GM19328 (cell line): ENCODE results near the gene TMEM178B.
"Not testable (repeated sequence)": the region's sequence is repeated elsewhere in the genome, so short reads cannot be mapped to it uniquely, and the experiment has no call there.

Experiments
- ATAC-seq: cut with Tn5 transposase; IDR thresholded peaks from one replicate; pipeline ENCODE4 v1.9.1; 2021; ENCODE audit warnings: mild to moderate bottlenecking, moderate library complexity; ENCODE audit not compliant: unreplicated experiment

The TMEM178B gene

GRCh38 chr7:141181812-141182211 is 107.9 kb downstream of the TMEM178B start:
- no peak for ATAC-seq

- no peak for ATAC-seq
Observed at GRCh38 chr7:141184532-141185190, 110.8 kb downstream of the TMEM178B start.

- no peak for ATAC-seq
Observed at GRCh38 chr7:141185369-141185967, 111.6 kb downstream of the TMEM178B start.

DNA sequence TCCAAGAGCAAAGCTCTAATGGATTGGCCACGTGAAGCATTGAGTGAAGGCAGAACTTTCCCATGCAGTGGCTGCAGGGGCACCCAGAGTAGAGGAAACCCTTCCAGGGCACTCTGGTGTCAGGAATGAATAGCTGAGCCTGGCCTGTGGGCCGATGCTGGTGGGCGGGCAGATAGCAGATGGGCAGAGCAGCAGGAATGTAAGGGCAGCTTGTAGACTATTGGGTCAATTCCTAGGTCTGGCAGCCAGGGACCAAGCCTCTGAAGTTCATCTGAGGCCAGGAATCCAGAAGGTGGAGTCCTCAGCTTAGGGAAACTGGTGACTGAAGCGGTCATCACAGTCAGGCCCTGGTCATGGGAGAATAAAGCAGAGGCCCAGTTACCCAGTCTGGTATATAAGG is 115.4 kb downstream of the TMEM178B start:
- no peak for ATAC-seq

DNA sequence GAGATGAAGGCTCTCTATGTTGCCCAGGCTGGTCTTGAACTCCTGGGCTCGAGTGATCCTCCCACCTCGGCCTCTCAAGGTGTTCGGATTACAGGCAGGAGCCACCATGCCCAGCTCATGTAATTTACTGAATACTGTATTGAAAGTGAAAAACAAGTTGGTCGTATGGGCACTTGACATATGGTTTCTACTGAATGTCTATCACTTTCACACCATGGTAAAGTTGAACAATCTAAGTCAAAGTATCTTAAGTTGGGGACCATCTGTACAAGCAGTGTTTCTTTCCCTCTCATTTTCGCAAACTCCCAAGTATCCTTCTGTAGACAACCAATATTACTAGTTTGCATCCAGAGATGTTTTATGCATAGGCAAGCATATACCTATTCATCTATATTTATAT is 116.6 kb downstream of the TMEM178B start:
- ATAC-seq, result no peak

- ATAC-seq, result no peak
Observed at GRCh38 chr7:141191277-141191676, 117.4 kb downstream of the TMEM178B start.

GRCh38 chr7:141193066-141193465 is 119.2 kb downstream of the TMEM178B start:
- no peak for ATAC-seq

- not testable (repeated sequence) for ATAC-seq
Observed at GRCh38 chr7:141195722-141196121, 121.9 kb downstream of the TMEM178B start.

GRCh38 chr7:141198194-141198958 is 124.5 kb downstream of the TMEM178B start:
- ATAC-seq, result no peak

- no peak for ATAC-seq
Observed at GRCh38 chr7:141200191-141201108, 126.6 kb downstream of the TMEM178B start.

- no peak for ATAC-seq
Observed at GRCh38 chr7:141201145-141201885, 127.5 kb downstream of the TMEM178B start.

- ATAC-seq, result no peak
Observed at GRCh38 chr7:141202535-141202934, 128.7 kb downstream of the TMEM178B start.

DNA sequence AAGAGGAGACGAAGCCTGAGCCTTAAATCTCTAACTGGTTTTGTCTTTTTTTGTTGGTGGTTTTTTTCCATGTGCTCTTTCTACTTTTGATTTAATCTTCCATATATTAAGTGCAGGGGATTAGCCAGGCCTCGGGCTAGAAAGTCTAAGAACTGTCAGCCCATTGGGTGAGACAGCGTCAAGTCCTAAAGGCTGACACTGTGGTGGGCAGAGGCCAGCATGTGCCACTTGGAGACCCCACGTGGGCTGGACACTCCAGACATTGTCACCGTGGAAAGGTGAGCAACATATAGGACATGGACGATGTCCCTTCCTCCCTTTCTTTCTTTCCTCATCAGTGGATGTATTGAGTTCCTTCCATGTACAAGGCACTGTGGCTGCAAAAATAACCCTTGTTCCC is 129.3 kb downstream of the TMEM178B start:
- no peak for ATAC-seq

GRCh38 chr7:141203586-141203985 is 129.7 kb downstream of the TMEM178B start:
- ATAC-seq, result no peak

DNA sequence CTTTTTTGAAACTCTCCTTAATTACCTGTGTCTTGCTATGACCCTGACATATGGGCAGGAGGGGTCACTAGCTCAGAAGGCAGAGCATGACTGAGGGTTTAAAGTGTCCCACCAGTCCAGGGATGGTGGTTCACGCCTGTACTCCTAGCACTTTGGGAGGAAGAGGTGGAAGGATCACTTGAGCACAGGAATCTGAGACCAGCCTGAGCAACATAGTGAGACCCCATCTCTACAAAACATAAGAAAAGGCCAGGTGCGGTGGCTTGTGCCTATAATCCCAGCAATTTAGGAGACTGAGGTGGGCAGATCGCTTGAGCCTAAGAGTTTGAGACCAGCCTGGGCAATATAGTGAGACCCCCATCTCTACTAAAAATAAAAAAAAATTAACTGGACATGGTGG is 133.8 kb downstream of the TMEM178B start:
- ATAC-seq, result no peak

DNA sequence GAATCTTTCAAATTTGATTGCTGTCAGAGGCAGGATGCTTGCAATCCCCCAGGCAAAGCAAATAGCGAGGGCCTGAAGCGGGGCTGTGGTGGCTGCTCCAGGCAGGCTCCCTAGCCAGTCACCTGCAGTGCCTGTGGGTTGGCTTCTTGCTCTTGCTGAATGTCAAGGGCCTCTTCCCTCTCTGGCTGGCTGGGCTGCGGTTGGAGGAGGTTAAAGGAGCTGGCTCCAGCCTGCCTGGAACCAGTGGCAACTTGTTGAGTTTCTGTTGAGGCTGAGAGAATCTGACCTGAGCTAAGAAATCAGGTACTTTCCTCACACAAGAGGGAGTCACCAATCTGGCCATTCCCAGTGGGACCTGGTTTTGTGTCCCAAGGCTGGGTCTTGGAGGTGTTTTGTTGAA is 134.7 kb downstream of the TMEM178B start:
- no peak for ATAC-seq

DNA sequence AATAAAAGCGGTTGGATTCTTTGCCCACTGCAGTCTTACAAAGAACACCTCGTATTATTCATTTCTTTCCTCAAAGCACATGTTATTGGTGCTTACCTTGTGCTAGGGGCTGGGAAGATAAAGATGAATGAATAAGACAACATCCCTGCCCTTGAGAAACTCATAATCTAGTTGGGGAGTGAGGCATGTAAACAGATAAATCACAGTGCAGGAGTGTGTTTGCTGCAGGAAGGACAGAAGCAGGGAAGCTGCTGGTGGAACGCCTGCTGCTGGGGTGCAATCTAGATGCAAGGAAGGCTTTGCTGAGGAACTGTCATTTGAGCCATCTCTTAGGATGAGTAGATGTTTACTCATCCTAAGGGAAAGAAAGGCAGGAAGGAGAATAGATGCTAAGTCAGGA is 135.6 kb downstream of the TMEM178B start:
- ATAC-seq, result no peak

GRCh38 chr7:141210862-141211261 is 137.0 kb downstream of the TMEM178B start:
- ATAC-seq, result no peak

- ATAC-seq, result no peak
Observed at GRCh38 chr7:141213226-141213625, 139.4 kb downstream of the TMEM178B start.

GRCh38 chr7:141217938-141218337 is 144.1 kb downstream of the TMEM178B start:
- no peak for ATAC-seq
